B cell (primary cell): ENCODE data around the gene AKAP6. TPM values are rescaled to one million over a fixed set of nuclear protein-coding genes. Genes with fewer than 3 reads are reported as not detected.

Source experiments
- ATAC-seq: fragments of 200-7000 bp; cut with Tn5 transposase; one replicate; pipeline ENCODE4 v1.10.0; 2021; ENCODE audit warnings: low read depth, mild to moderate bottlenecking, moderate number of reproducible peaks, moderate library complexity
- CTCF ChIA-PET: fragments of 350-600 bp; sonication (Branson Sonifier 250); formaldehyde crosslinking; loops from one replicate; lab custom pipeline; 2021; ENCODE audit warnings: antibody characterized with exemption, inconsistent platforms; lab: Charles Lee
- POLR2A ChIA-PET: fragments of 350-600 bp; sonication (Branson Sonifier 250); formaldehyde crosslinking; loops from one replicate; lab custom pipeline; 2021; ENCODE audit warnings: antibody characterized with exemption; lab: Charles Lee
- DNase-seq: peaks from one replicate; pipeline ENCODE4 v3.0.0; 2013
- H2AFZ ChIP-seq: 2 replicates; pipeline ENCODE4 v1.6.1; 2012; ENCODE audit warnings: mild to moderate bottlenecking, low read depth, low read length; ENCODE audit not compliant: insufficient read depth, poor library complexity, severe bottlenecking
- H3K27ac ChIP-seq, 2 donors: 1 replicate in 1 of 2; 2 replicates in 1 of 2; pipeline ENCODE4 v1.5.1; 2012 to 2013; ENCODE audit warnings: low read length in 2 of 2, mild to moderate bottlenecking in 2 of 2, moderate library complexity in 1 of 2
- H3K27me3 ChIP-seq, 4 experiments: fragments of 200-600 bp in 1 of 4; sonication (generic) in 1 of 4; replicated peaks in 1 of 4; 1 replicate in 2 of 4; 2 replicates in 2 of 4; pipeline versions ENCODE4 v1.6.1 to v1.7.0; 2013 to 2016; ENCODE audit warnings: low read length in 3 of 4, mild to moderate bottlenecking in 2 of 4, mixed read lengths in 1 of 4, moderate library complexity in 1 of 4; ENCODE audit not compliant: insufficient read depth in 4 of 4, control insufficient read depth in 3 of 4; ENCODE audit errors: control extremely low read depth in 1 of 4
- H3K36me3 ChIP-seq, 2 experiments: replicated peaks in 1 of 2; 1 replicate in 1 of 2; 2 replicates in 1 of 2; pipeline versions ENCODE4 v1.6.1 to v1.7.1; 2013; ENCODE audit warnings: low read length in 1 of 2; ENCODE audit not compliant: insufficient read depth in 2 of 2, control insufficient read depth in 1 of 2; ENCODE audit errors: control extremely low read depth in 1 of 2, extremely low read depth in 1 of 2
- H3K4me1 ChIP-seq, 2 donors: fragments of 200-600 bp in 1 of 2; sonication (generic) in 1 of 2; 1 replicate in 1 of 2; 2 replicates in 1 of 2; pipeline versions ENCODE4 v1.5.1 to v1.6.1; 2013 to 2017; ENCODE audit warnings: low read length in 2 of 2; ENCODE audit not compliant: control insufficient read depth in 2 of 2, insufficient read depth in 2 of 2
- H3K4me2 ChIP-seq: replicated peaks from 2 replicates; pipeline ENCODE3; 2012; ENCODE audit warnings: mild to moderate bottlenecking, low read depth, low read length; ENCODE audit not compliant: poor library complexity, severe bottlenecking
- H3K4me3 ChIP-seq, 5 experiments: fragments of 200-600 bp in 1 of 5; sonication (generic) in 1 of 5; 1 replicate in 3 of 5; 2 replicates in 2 of 5; pipeline versions ENCODE4 v1.5.1 to v1.7.0; 2011 to 2016; ENCODE audit warnings: low read length in 4 of 5, mild to moderate bottlenecking in 4 of 5, low read depth in 2 of 5, control low read depth in 1 of 5, moderate library complexity in 1 of 5; ENCODE audit not compliant: insufficient read depth in 1 of 5; ENCODE audit errors: control extremely low read depth in 1 of 5, extremely low read depth in 1 of 5
- H3K79me2 ChIP-seq: fragments of 200-600 bp; sonication (generic); one replicate; pipeline ENCODE4 v1.6.0; 2016; ENCODE audit warnings: low read length; ENCODE audit not compliant: control insufficient read depth, insufficient read depth
- H3K9ac ChIP-seq: fragments of 200-600 bp; sonication (generic); 2 replicates; pipeline ENCODE4 v1.6.1; 2017; ENCODE audit warnings: mild to moderate bottlenecking, low read length, moderate library complexity
- H3K9me3 ChIP-seq, 3 donors: one replicate each; pipeline versions ENCODE4 v1.6.1 to v1.7.1; 2013; ENCODE audit warnings: low read length in 2 of 3; ENCODE audit not compliant: control insufficient read depth in 2 of 3, insufficient read depth in 1 of 3; ENCODE audit errors: control extremely low read depth in 1 of 3
- H4K20me1 ChIP-seq: 2 replicates; pipeline ENCODE4 v1.6.0; 2012; ENCODE audit warnings: mild to moderate bottlenecking, low read length; ENCODE audit not compliant: insufficient read depth, control insufficient read depth, poor library complexity, severe bottlenecking
- H3K27ac Mint-ChIP-seq: one replicate; pipeline ENCODE4 v1.8.0; 2021; ENCODE audit warnings: mixed read lengths
- H3K27me3 Mint-ChIP-seq: one replicate; pipeline ENCODE4 v1.8.0; 2021; ENCODE audit warnings: mixed read lengths
- H3K4me1 Mint-ChIP-seq: one replicate; pipeline ENCODE4 v1.8.0; 2021; ENCODE audit warnings: mixed read lengths
- H3K4me3 Mint-ChIP-seq: one replicate; pipeline ENCODE4 v1.8.0; 2021; ENCODE audit warnings: mixed read lengths
- H3K9me3 Mint-ChIP-seq: one replicate; pipeline ENCODE4 v1.8.0; 2022; ENCODE audit warnings: mixed read lengths; ENCODE audit not compliant: insufficient read depth
- EZH2 ChIP-seq: IDR thresholded peaks from 2 replicates; pipeline ENCODE4 v1.6.1; 2012; ENCODE audit warnings: borderline replicate concordance, low read depth, mild to moderate bottlenecking, moderate library complexity, low read length; ENCODE audit not compliant: insufficient read depth, poor library complexity, severe bottlenecking
- WGBS: methylation state at CpG from one replicate; pipeline ENCODE4 v1.1.5; 2013; ENCODE audit warnings: missing lambda C conversion rate; ENCODE audit not compliant: insufficient coverage; 5-methylcytosine and 5-hydroxymethylcytosine counted together
- intact Hi-C: fragments of 100-400 bp; cut with micrococcal nuclease; formaldehyde crosslinking; loops from one replicate; pipeline ENCODE4 v1.10.0; 2022
- polyA plus RNA-seq: library from polyadenylated mRNA; depleted of rRNA; stranded (reverse); fragments of >200 nt; gene quantifications from 2 replicates; pipeline ENCODE4 v1.2.3, GENCODE V29; 2012
- total RNA-seq, 2 donors: library from RNA; stranded (reverse); fragments of 120-200 nt in 1 of 2; gene quantifications; 1 replicate in 1 of 2; 2 replicates in 1 of 2; pipeline versions ENCODE4 v1.2.3 to v1.2.4, GENCODE V29; 2013 to 2022
- TF ChIP-seq, protein P1 (sequence below): fragments of 200-600 bp; IDR thresholded peaks from one replicate; pipeline ENCODE4 v1.8.0; 2022; ENCODE audit warnings: antibody characterized with exemption, mild to moderate bottlenecking

Gene AKAP6
- total and polyA plus RNA-seq, 2 donors (not counting 1 experiment from before 2014, with no cell fraction given): 1.4 to 2.8 TPM

DNA sequence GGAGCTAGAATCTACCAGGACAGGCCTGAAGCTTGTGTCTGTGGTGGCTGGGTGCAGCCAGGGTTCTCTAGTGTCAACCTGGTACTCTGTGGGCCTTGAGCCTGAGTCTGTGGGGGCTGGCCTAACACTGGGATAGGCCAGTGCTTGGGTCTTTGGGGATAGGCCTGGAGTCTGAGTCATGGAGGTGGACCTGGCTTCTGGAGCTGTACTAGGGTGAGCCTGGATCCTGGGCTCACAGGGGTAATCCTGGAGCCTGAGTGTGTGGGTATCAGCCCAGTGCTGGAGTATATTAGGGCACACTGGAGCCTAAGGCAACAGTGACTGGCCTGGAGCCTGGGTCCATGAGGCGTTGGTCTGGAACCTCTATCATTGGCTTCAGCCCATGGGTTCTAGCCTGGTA is 427.1 kb downstream of the AKAP6 start:
- Histone ChIP-seq H3K9me3 (peaks cover 0 to 15% (median 1%) of the 10 kb centered on the region in 3 donors), H2AFZ (no peak overlapping the region), H3K4me1 (no peaks in the 10 kb centered on the region), H3K27ac (no peak overlapping the region), H3K4me3 (no peak overlapping the region), H3K4me2 (no peak overlapping the region), H4K20me1 (no peaks in the 10 kb centered on the region), H3K9ac (no peak overlapping the region), H3K36me3 (no peaks in the 10 kb centered on the region), H3K79me2 (no peaks in the 10 kb centered on the region), H3K27me3 (no peaks in the 10 kb centered on the region)
- no peak for ATAC-seq
- TF ChIP-seq EZH2: no peak
- TF ChIP-seq, protein P1, sequence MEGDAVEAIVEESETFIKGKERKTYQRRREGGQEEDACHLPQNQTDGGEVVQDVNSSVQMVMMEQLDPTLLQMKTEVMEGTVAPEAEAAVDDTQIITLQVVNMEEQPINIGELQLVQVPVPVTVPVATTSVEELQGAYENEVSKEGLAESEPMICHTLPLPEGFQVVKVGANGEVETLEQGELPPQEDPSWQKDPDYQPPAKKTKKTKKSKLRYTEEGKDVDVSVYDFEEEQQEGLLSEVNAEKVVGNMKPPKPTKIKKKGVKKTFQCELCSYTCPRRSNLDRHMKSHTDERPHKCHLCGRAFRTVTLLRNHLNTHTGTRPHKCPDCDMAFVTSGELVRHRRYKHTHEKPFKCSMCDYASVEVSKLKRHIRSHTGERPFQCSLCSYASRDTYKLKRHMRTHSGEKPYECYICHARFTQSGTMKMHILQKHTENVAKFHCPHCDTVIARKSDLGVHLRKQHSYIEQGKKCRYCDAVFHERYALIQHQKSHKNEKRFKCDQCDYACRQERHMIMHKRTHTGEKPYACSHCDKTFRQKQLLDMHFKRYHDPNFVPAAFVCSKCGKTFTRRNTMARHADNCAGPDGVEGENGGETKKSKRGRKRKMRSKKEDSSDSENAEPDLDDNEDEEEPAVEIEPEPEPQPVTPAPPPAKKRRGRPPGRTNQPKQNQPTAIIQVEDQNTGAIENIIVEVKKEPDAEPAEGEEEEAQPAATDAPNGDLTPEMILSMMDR: no peak
- DNase-seq: no peak
- no peak overlapping the region for H3K4me3 Mint-ChIP-seq
- intact Hi-C loops: no loop called here
- 83% methylated on average over 1 of the region's 1 CpG for WGBS
- ChIA-PET CTCF (no interaction called here), POLR2A (no interaction called here)
- H3K27me3 Mint-ChIP-seq: no peaks in the 10 kb centered on the region
- H3K4me1 Mint-ChIP-seq: no peaks in the 10 kb centered on the region
- H3K9me3 Mint-ChIP-seq: peaks cover 2% of the 10 kb centered on the region
- no peak overlapping the region for H3K27ac Mint-ChIP-seq

DNA sequence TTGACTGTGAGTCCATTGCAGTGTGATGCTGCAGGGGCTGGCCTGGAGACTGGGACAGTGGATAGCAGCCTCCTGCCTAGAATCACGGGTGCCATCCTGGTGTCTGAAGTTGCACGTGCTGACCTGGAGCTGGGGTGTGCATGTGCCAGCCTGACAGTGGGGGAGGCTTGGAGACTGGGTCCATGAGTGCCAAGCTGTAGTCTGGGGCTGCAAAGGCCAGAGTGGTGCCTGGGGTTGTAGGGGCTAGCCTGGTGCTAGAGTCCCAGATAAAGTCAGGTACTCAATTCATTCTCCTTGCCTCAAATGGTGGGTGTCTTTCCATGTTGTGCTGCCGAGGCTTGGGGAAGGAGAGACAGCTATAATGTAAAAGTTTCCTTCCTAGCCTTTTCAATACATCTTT is 427.7 kb downstream of the AKAP6 start:
- H3K4me3 ChIP-seq: no peak overlapping the region
- TF ChIP-seq, protein P1: no peak
- TF ChIP-seq EZH2: no peak
- Mint-ChIP-seq H3K9me3 (peaks cover 2% of the 10 kb centered on the region), H3K4me1 (no peaks in the 10 kb centered on the region), H3K27me3 (no peaks in the 10 kb centered on the region), H3K27ac (no peak overlapping the region), H3K4me3 (no peak overlapping the region)
- no peaks in the 10 kb centered on the region for H4K20me1 ChIP-seq
- H3K79me2 ChIP-seq: no peaks in the 10 kb centered on the region
- ATAC-seq (no peak), DNase-seq (no peak)
- ChIA-PET POLR2A (no interaction called here), CTCF (no interaction called here)
- 94% methylated on average over 2 of the region's 3 CpGs for WGBS
- H3K27me3 ChIP-seq: no peaks in the 10 kb centered on the region
- H3K9me3 ChIP-seq: peaks cover 0 to 15% (median 1%) of the 10 kb centered on the region in 3 donors
- H3K27ac ChIP-seq: no peak overlapping the region
- H3K4me1 ChIP-seq: no peaks in the 10 kb centered on the region
- no peak overlapping the region for H3K4me2 ChIP-seq
- intact Hi-C loops: no loop called here
- no peaks in the 10 kb centered on the region for H3K36me3 ChIP-seq
- H3K9ac ChIP-seq: no peak overlapping the region
- H2AFZ ChIP-seq: no peak overlapping the region
